ENCODE results near the gene SCNN1A. TPM values are rescaled to one million over a fixed set of nuclear protein-coding genes. Genes with fewer than 3 reads are reported as not detected.

SCNN1A gene
- total and polyA plus RNA-seq, 2 of the 13 experiments (the other 11 are each of a cell fraction or from before 2014, with no cell fraction given) = 1.5 to 14.6 TPM

- TF ChIP-seq, protein P1, sequence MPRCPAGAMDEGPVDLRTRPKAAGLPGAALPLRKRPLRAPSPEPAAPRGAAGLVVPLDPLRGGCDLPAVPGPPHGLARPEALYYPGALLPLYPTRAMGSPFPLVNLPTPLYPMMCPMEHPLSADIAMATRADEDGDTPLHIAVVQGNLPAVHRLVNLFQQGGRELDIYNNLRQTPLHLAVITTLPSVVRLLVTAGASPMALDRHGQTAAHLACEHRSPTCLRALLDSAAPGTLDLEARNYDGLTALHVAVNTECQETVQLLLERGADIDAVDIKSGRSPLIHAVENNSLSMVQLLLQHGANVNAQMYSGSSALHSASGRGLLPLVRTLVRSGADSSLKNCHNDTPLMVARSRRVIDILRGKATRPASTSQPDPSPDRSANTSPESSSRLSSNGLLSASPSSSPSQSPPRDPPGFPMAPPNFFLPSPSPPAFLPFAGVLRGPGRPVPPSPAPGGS (CRISPR knock-in tag; IDR thresholded peaks at IDR 0.05) = no peak
- TF ChIP-seq IKZF4 (CRISPR knock-in tag; IDR thresholded peaks at IDR 0.05; ENCODE audit: borderline replicate concordance, low read depth, not compliant biosample characterization) (no peak), ISL2 (CRISPR knock-in tag; IDR thresholded peaks at IDR 0.05) (peak; percentile 42; the same call in 1 of the 2 replicates), ZFP36L1 (CRISPR knock-in tag; IDR thresholded peaks at IDR 0.05) (peak; percentile 60; the same call in 1 of the 2 replicates), SIN3A (IDR thresholded peaks at IDR 0.05; ENCODE audit: borderline replicate concordance, low read depth, low read length) (no peak), SP5 (CRISPR knock-in tag; IDR thresholded peaks at IDR 0.05; ENCODE audit: borderline replicate concordance, low read depth) (peak; percentile 83), ELF1 (CRISPR knock-in tag; IDR thresholded peaks at IDR 0.05) (0 out of 2 replicates have a peak, but pooled peaks have one; percentile 49), KDM2A (CRISPR knock-in tag; IDR thresholded peaks at IDR 0.05; ENCODE audit: borderline replicate concordance, low read depth) (no peak; the same call in 1 of the 2 replicates), TCF12 (IDR thresholded peaks at IDR 0.05) (no peak), TCF12 (CRISPR knock-in tag; IDR thresholded peaks at IDR 0.05) (no peak), GTF3A (CRISPR knock-in tag; conservative IDR thresholded peaks at IDR 0.05) (0 out of 2 replicates have a peak, but pooled peaks have one; percentile 17), MZF1 (CRISPR knock-in tag; IDR thresholded peaks at IDR 0.05; ENCODE audit: borderline replicate concordance) (0 out of 2 replicates have a peak, but pooled peaks have one; percentile 81), HOXA7 (CRISPR knock-in tag; IDR thresholded peaks at IDR 0.05) (no peak), ZNF629 (CRISPR knock-in tag; conservative IDR thresholded peaks at IDR 0.05) (0 out of 2 replicates have a peak, but pooled peaks have one; percentile 3), NR2F6 (IDR thresholded peaks at IDR 0.05) (peak; percentile 5; the same call in 1 of the 2 replicates), NR2F6 (CRISPR knock-in tag; IDR thresholded peaks at IDR 0.05) (no peak; the same call in 1 of the 2 replicates), FOXM1 (CRISPR knock-in tag; IDR thresholded peaks at IDR 0.05) (no peak), KLF16 (CRISPR knock-in tag; IDR thresholded peaks at IDR 0.05) (0 out of 4 replicates have a peak, but pooled peaks of 1 of the 2 experiments have one; percentile 11), ZNF614 (CRISPR knock-in tag; IDR thresholded peaks at IDR 0.05; ENCODE audit: borderline replicate concordance) (peak; percentile 44; the same call in 1 of the 2 replicates), ESRRA (CRISPR knock-in tag; IDR thresholded peaks at IDR 0.05; ENCODE audit: low read depth) (0 out of 2 replicates have a peak, but pooled peaks have one; percentile 19), ZNF331 (CRISPR knock-in tag; IDR thresholded peaks at IDR 0.05) (peak; percentile 69)
- TF ChIP-seq, protein P2, sequence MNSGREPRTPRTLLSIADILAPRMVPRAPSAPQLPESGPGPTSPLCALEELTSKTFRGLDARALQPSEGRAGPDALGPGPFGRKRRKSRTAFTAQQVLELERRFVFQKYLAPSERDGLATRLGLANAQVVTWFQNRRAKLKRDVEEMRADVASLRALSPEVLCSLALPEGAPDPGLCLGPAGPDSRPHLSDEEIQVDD (CRISPR knock-in tag; IDR thresholded peaks at IDR 0.05; ENCODE audit: borderline replicate concordance) = no peak
- TF ChIP-seq, protein P3, sequence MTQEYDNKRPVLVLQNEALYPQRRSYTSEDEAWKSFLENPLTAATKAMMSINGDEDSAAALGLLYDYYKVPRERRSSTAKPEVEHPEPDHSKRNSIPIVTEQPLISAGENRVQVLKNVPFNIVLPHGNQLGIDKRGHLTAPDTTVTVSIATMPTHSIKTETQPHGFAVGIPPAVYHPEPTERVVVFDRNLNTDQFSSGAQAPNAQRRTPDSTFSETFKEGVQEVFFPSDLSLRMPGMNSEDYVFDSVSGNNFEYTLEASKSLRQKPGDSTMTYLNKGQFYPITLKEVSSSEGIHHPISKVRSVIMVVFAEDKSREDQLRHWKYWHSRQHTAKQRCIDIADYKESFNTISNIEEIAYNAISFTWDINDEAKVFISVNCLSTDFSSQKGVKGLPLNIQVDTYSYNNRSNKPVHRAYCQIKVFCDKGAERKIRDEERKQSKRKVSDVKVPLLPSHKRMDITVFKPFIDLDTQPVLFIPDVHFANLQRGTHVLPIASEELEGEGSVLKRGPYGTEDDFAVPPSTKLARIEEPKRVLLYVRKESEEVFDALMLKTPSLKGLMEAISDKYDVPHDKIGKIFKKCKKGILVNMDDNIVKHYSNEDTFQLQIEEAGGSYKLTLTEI (CRISPR knock-in tag; conservative IDR thresholded peaks at IDR 0.05) = no peak
- TF ChIP-seq, protein P4, sequence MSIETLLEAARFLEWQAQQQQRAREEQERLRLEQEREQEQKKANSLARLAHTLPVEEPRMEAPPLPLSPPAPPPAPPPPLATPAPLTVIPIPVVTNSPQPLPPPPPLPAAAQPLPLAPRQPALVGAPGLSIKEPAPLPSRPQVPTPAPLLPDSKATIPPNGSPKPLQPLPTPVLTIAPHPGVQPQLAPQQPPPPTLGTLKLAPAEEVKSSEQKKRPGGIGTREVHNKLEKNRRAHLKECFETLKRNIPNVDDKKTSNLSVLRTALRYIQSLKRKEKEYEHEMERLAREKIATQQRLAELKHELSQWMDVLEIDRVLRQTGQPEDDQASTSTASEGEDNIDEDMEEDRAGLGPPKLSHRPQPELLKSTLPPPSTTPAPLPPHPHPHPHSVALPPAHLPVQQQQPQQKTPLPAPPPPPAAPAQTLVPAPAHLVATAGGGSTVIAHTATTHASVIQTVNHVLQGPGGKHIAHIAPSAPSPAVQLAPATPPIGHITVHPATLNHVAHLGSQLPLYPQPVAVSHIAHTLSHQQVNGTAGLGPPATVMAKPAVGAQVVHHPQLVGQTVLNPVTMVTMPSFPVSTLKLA (IDR thresholded peaks at IDR 0.05) = peak; percentile 63
Measured at GRCh38 chr12:6336079-6336888, 39.1 kb downstream of the SCNN1A start (continued).

Data from HepG2 (cell line).